ENCODE results near the gene EXOSC5.

DNA sequence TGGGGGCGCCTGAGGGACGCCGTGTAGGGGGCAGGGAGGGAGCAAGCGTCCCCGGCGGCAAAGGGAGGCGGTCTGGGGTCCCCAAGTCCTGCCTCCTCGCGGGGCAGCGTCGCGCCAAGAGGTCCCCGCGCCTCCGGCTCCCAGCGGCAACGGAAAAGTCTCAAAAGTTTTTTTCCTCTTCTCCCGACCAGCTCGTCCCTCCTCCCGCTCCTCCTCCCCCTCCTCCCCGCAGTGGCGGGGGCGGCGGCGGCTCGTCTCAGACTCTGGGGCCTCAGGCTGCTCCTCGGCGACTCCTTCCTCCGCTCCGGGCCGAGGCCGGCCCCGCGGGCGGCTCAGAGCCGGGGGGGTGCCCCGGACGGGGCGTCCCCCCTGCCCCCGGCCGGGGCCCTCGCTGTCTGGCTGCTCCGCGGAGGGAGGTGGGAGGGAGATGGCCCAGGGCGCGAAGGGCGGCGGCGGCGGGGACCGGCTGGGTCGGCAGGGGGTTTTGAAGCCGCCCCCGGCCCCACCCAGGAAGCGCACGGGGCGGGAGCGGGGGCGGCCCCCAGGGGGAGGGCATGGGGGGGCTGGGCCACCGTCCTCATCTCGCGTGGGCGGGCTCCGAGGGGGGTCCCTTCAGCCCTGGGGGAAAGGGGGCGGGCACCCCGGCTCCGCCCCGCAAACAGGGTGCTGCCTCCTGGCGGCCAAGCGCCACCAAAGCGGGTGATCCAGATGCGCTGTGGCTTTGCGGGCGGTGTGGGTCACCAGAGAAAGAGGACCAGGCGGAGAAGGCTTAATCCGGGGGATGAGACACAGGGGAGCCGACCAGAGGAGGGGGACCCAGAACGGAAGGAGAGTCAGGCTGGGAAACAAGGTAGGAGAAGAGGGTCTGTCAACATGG is 43.5 kb downstream of the EXOSC5 start, which contains the start of gene TGFB1:
- TF ChIP-seq, protein P1, sequence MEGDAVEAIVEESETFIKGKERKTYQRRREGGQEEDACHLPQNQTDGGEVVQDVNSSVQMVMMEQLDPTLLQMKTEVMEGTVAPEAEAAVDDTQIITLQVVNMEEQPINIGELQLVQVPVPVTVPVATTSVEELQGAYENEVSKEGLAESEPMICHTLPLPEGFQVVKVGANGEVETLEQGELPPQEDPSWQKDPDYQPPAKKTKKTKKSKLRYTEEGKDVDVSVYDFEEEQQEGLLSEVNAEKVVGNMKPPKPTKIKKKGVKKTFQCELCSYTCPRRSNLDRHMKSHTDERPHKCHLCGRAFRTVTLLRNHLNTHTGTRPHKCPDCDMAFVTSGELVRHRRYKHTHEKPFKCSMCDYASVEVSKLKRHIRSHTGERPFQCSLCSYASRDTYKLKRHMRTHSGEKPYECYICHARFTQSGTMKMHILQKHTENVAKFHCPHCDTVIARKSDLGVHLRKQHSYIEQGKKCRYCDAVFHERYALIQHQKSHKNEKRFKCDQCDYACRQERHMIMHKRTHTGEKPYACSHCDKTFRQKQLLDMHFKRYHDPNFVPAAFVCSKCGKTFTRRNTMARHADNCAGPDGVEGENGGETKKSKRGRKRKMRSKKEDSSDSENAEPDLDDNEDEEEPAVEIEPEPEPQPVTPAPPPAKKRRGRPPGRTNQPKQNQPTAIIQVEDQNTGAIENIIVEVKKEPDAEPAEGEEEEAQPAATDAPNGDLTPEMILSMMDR (conservative IDR thresholded peaks at IDR 0.05; ENCODE audit: low read length), result peak; percentile 83
- TF ChIP-seq EZH2phosphoT487 (IDR thresholded peaks at IDR 0.05; ENCODE audit: borderline replicate concordance), result no peak
